B cell (primary cell): ENCODE measurements around the gene ZNF705A.
"Not testable (repeated sequence)": the region's sequence is repeated elsewhere in the genome, so short reads cannot be mapped to it uniquely, and the experiment has no call there.

Experiments used
- CTCF ChIP-seq: fragments of 200-600 bp; IDR thresholded peaks from one replicate; pipeline ENCODE4 v1.8.0; 2022; ENCODE audit warnings: antibody characterized with exemption, mild to moderate bottlenecking
- EZH2 ChIP-seq: IDR thresholded peaks from 2 replicates; pipeline ENCODE4 v1.6.1; 2012; ENCODE audit warnings: borderline replicate concordance, low read depth, mild to moderate bottlenecking, moderate library complexity, low read length; ENCODE audit not compliant: insufficient read depth, poor library complexity, severe bottlenecking

GRCh38 chr12:8228607-8229006 is 71.8 kb downstream of the ZNF705A start:
- not testable (repeated sequence) for TF ChIP-seq CTCF, EZH2
